Subcutaneous abdominal adipose tissue (tissue), 5 donors: Measurements from ENCODE around the gene PAN2.
"Not testable (repeated sequence)": the region's sequence is repeated elsewhere in the genome, so short reads cannot be mapped to it uniquely, and the experiment has no call there.

Experiments
- H3K27ac ChIP-seq: one replicate; pipeline ENCODE4 v1.7.0; 2013; ENCODE audit warnings: low read depth, mild to moderate bottlenecking, inconsistent platforms, low read length, moderate library complexity
- H3K27me3 ChIP-seq, 5 donors: one replicate each; pipeline ENCODE4 v1.7.0; 2013; ENCODE audit warnings: low read length in 5 of 5, inconsistent platforms in 1 of 5; ENCODE audit not compliant: control insufficient read depth in 5 of 5, insufficient read depth in 4 of 5
- H3K36me3 ChIP-seq, 5 donors: one replicate each; pipeline ENCODE4 v1.7.0; 2013; ENCODE audit warnings: low read length in 5 of 5; ENCODE audit not compliant: control insufficient read depth in 5 of 5, insufficient read depth in 5 of 5
- H3K4me1 ChIP-seq, 5 donors: one replicate each; pipeline ENCODE4 v1.7.0; 2013; ENCODE audit warnings: low read length in 5 of 5, mild to moderate bottlenecking in 3 of 5, moderate library complexity in 1 of 5; ENCODE audit not compliant: control insufficient read depth in 5 of 5, insufficient read depth in 5 of 5
- H3K4me3 ChIP-seq, 5 donors: one replicate each; pipeline ENCODE4 v1.7.0; 2013; ENCODE audit warnings: low read length in 5 of 5, low read depth in 1 of 5
- H3K9ac ChIP-seq, 5 donors: one replicate each; pipeline ENCODE4 v1.7.0; 2013; ENCODE audit warnings: low read length in 5 of 5, mild to moderate bottlenecking in 4 of 5, moderate library complexity in 3 of 5
- H3K9me3 ChIP-seq, 5 donors: one replicate each; pipeline ENCODE4 v1.7.0; 2013; ENCODE audit warnings: low read length in 5 of 5; ENCODE audit not compliant: control insufficient read depth in 5 of 5
- donor health status: healthy.
- donor health status: healthy.
- donor health status: healthy.
- donor health status: healthy.
- donor health status: healthy.

PAN2 gene

GRCh38 chr12:56342290-56342689, 8.5 kb upstream of the PAN2 start:
- H3K36me3 ChIP-seq: peaks cover 3 to 54% (median 46%) of the 10 kb centered on the region in 5 donors
- not testable (repeated sequence) for H3K4me1 ChIP-seq, H3K27me3 ChIP-seq, H3K9me3 ChIP-seq, H3K9ac ChIP-seq, H3K27ac ChIP-seq, H3K4me3 ChIP-seq

- Histone ChIP-seq H3K36me3 (peaks cover 3 to 47% (median 39%) of the 10 kb centered on the region in 5 donors), H3K4me1 (peaks cover 0 to 7% (median 5%) of the 10 kb centered on the region in 5 donors), H3K9ac (no peak overlapping the region), H3K27ac (no peak overlapping the region), H3K9me3 (no peaks in the 10 kb centered on the region), H3K4me3 (no peak overlapping the region), H3K27me3 (no peaks in the 10 kb centered on the region)
These were observed 7.8 kb upstream of the PAN2 start for GRCh38 chr12:56341616-56342015.

GRCh38 chr12:56339158-56339422, 5.3 kb upstream of the PAN2 start:
- Histone ChIP-seq H3K4me3 (no peak overlapping the region), H3K27me3 (no peaks in the 10 kb centered on the region), H3K9ac (no peak overlapping the region)

GRCh38 chr12:56338308-56339157, 4.7 kb upstream of the PAN2 start, which contains the start of gene IL23A:
TSS of gene IL23A (plus strand) at chr12:56338884. CDS start at chr12:56339045, 161 bp downstream.
- Histone ChIP-seq H3K27me3 (no peaks in the 10 kb centered on the region), H3K9ac (no peak within 1 kb of the TSS), H3K4me1 (peaks cover 2 to 15% (median 12%) of the 10 kb centered on the region in 5 donors), H3K9me3 (no peaks in the 10 kb centered on the region), H3K4me3 (no peak within 1 kb of the TSS), H3K36me3 (peaks cover 1 to 19% (median 17%) of the 10 kb centered on the region in 5 donors), H3K27ac (no peak within 1 kb of the TSS)

More at GRCh38 chr12:56339158-56339422, 5.3 kb upstream of the PAN2 start:
- Histone ChIP-seq H3K9me3 (no peaks in the 10 kb centered on the region), H3K27ac (no peak overlapping the region), H3K36me3 (peaks cover 3 to 25% (median 23%) of the 10 kb centered on the region in 5 donors), H3K4me1 (peaks cover 2 to 14% (median 11%) of the 10 kb centered on the region in 5 donors)

- Histone ChIP-seq H3K9me3 (no peaks in the 10 kb centered on the region), H3K36me3 (peaks cover 0 to 12% (median 10%) of the 10 kb centered on the region in 5 donors), H3K4me1 (peaks cover 5 to 23% (median 19%) of the 10 kb centered on the region in 5 donors), H3K27me3 (no peaks in the 10 kb centered on the region), H3K4me3 (no peak overlapping the region), H3K27ac (no peak overlapping the region), H3K9ac (no peak overlapping the region)
These were observed 4.0 kb upstream of the PAN2 start for GRCh38 chr12:56337753-56338251.

GRCh38 chr12:56336361-56337167, 2.8 kb upstream of the PAN2 start:
- H3K4me1 ChIP-seq: peaks cover 5 to 28% (median 22%) of the 10 kb centered on the region in 5 donors
- no peak overlapping the region for H3K27ac ChIP-seq
- no peaks in the 10 kb centered on the region for H3K27me3 ChIP-seq
- no peak overlapping the region for H3K4me3 ChIP-seq
- H3K9ac ChIP-seq: no peak overlapping the region
- H3K9me3 ChIP-seq: no peaks in the 10 kb centered on the region
- H3K36me3 ChIP-seq: peaks cover 0 to 5% (median 4%) of the 10 kb centered on the region in 5 donors

GRCh38 chr12:56335527-56335926, 1.7 kb upstream of the PAN2 start:
- H3K9me3 ChIP-seq, H3K4me3 ChIP-seq, H3K27me3 ChIP-seq, H3K36me3 ChIP-seq, H3K27ac ChIP-seq, H3K9ac ChIP-seq: not testable (repeated sequence)
- peaks cover 5 to 28% (median 22%) of the 10 kb centered on the region in 5 donors for H3K4me1 ChIP-seq

- H3K9me3 ChIP-seq: no peaks in the 10 kb centered on the region
- no peaks in the 10 kb centered on the region for H3K27me3 ChIP-seq
- peaks cover 5 to 28% (median 22%) of the 10 kb centered on the region in 5 donors for H3K4me1 ChIP-seq
- H3K36me3 ChIP-seq: no peaks in the 10 kb centered on the region
- peak overlapping the region; percentile 87 to 99 (median 92) for H3K9ac ChIP-seq
- peak overlapping the region; percentile 99 for H3K27ac ChIP-seq
- H3K4me3 ChIP-seq: peak overlapping the region; percentile 78 to 92 (median 83)
These were observed 642 bp upstream of the PAN2 start for GRCh38 chr12:56334490-56334793.

- peaks cover 5 to 21% (median 18%) of the 10 kb centered on the region in 5 donors for H3K4me1 ChIP-seq
- H3K27me3 ChIP-seq: no peaks in the 10 kb centered on the region
- peak overlapping the region; percentile 99 for H3K27ac ChIP-seq
- H3K36me3 ChIP-seq: peaks cover 0 to 6% (median 5%) of the 10 kb centered on the region in 5 donors
- H3K9ac ChIP-seq: peak overlapping the region; percentile 87 to 98 (median 92)
- H3K4me3 ChIP-seq: peak overlapping the region; percentile 78 to 92 (median 83)
- no peaks in the 10 kb centered on the region for H3K9me3 ChIP-seq
These were observed 562 bp downstream of the PAN2 start for GRCh38 chr12:56333197-56333678.
